Subcutaneous abdominal adipose tissue (tissue), 5 donors: ENCODE data around the gene STARD6.
"Not testable (repeated sequence)": the region's sequence is repeated elsewhere in the genome, so short reads cannot be mapped to it uniquely, and the experiment has no call there.

ENCODE experiments used
- H3K27ac ChIP-seq: one replicate; pipeline ENCODE4 v1.7.0; 2013; ENCODE audit warnings: low read depth, mild to moderate bottlenecking, inconsistent platforms, low read length, moderate library complexity
- H3K27me3 ChIP-seq, 5 donors: one replicate each; pipeline ENCODE4 v1.7.0; 2013; ENCODE audit warnings: low read length in 5 of 5, inconsistent platforms in 1 of 5; ENCODE audit not compliant: control insufficient read depth in 5 of 5, insufficient read depth in 4 of 5
- H3K36me3 ChIP-seq, 5 donors: one replicate each; pipeline ENCODE4 v1.7.0; 2013; ENCODE audit warnings: low read length in 5 of 5; ENCODE audit not compliant: control insufficient read depth in 5 of 5, insufficient read depth in 5 of 5
- H3K4me1 ChIP-seq, 5 donors: one replicate each; pipeline ENCODE4 v1.7.0; 2013; ENCODE audit warnings: low read length in 5 of 5, mild to moderate bottlenecking in 3 of 5, moderate library complexity in 1 of 5; ENCODE audit not compliant: control insufficient read depth in 5 of 5, insufficient read depth in 5 of 5
- H3K4me3 ChIP-seq, 5 donors: one replicate each; pipeline ENCODE4 v1.7.0; 2013; ENCODE audit warnings: low read length in 5 of 5, low read depth in 1 of 5
- H3K9ac ChIP-seq, 5 donors: one replicate each; pipeline ENCODE4 v1.7.0; 2013; ENCODE audit warnings: low read length in 5 of 5, mild to moderate bottlenecking in 4 of 5, moderate library complexity in 3 of 5
- H3K9me3 ChIP-seq, 5 donors: one replicate each; pipeline ENCODE4 v1.7.0; 2013; ENCODE audit warnings: low read length in 5 of 5; ENCODE audit not compliant: control insufficient read depth in 5 of 5
- donor health status: healthy.
- donor health status: healthy.
- donor health status: healthy.
- donor health status: healthy.
- donor health status: healthy.

The STARD6 gene

GRCh38 chr18:54351186-54351585 is 6.5 kb downstream of the STARD6 start:
- Histone ChIP-seq H3K4me3 (no peak overlapping the region), H3K27me3 (peaks cover 0 to 4% (median 0%) of the 10 kb centered on the region in 5 donors), H3K27ac (no peak overlapping the region), H3K9me3 (peaks cover 0 to 3% (median 0%) of the 10 kb centered on the region in 5 donors), H3K36me3 (no peaks in the 10 kb centered on the region), H3K4me1 (no peaks in the 10 kb centered on the region), H3K9ac (no peak overlapping the region)

- H3K36me3 ChIP-seq = no peaks in the 10 kb centered on the region
- H3K4me1 ChIP-seq = peaks cover 0 to 3% (median 0%) of the 10 kb centered on the region in 5 donors
- no peak overlapping the region for H3K27ac ChIP-seq
- no peak overlapping the region for H3K4me3 ChIP-seq
- H3K27me3 ChIP-seq = no peaks in the 10 kb centered on the region
- no peak overlapping the region for H3K9ac ChIP-seq
- no peaks in the 10 kb centered on the region for H3K9me3 ChIP-seq
These were observed 19.4 kb downstream of the STARD6 start for GRCh38 chr18:54338230-54338629.

- H3K36me3 ChIP-seq = no peaks in the 10 kb centered on the region
- no peaks in the 10 kb centered on the region for H3K9me3 ChIP-seq
- H3K4me1 ChIP-seq = peaks cover 0 to 3% (median 0%) of the 10 kb centered on the region in 5 donors
- H3K27me3 ChIP-seq = no peaks in the 10 kb centered on the region
- no peak overlapping the region for H3K9ac ChIP-seq
- H3K27ac ChIP-seq = no peak overlapping the region
- H3K4me3 ChIP-seq = no peak overlapping the region
These were observed 22.0 kb downstream of the STARD6 start for GRCh38 chr18:54335638-54336173.

GRCh38 chr18:54330768-54331548 is 26.7 kb downstream of the STARD6 start:
- Histone ChIP-seq H3K4me1 (peaks cover 0 to 3% (median 0%) of the 10 kb centered on the region in 5 donors), H3K27ac (no peak overlapping the region), H3K27me3 (no peaks in the 10 kb centered on the region), H3K9me3 (no peaks in the 10 kb centered on the region), H3K9ac (no peak overlapping the region), H3K4me3 (no peak overlapping the region), H3K36me3 (no peaks in the 10 kb centered on the region)

- no peaks in the 10 kb centered on the region for H3K27me3 ChIP-seq
- no peak overlapping the region for H3K4me3 ChIP-seq
- peaks cover 0 to 3% (median 0%) of the 10 kb centered on the region in 5 donors for H3K4me1 ChIP-seq
- no peaks in the 10 kb centered on the region for H3K36me3 ChIP-seq
- H3K27ac ChIP-seq = no peak overlapping the region
- no peaks in the 10 kb centered on the region for H3K9me3 ChIP-seq
- no peak overlapping the region for H3K9ac ChIP-seq
These were observed 27.9 kb downstream of the STARD6 start for GRCh38 chr18:54329787-54330186.

- Histone ChIP-seq H3K27me3 (no peaks in the 10 kb centered on the region), H3K27ac (no peak overlapping the region), H3K4me1 (no peaks in the 10 kb centered on the region), H3K9ac (no peak overlapping the region), H3K4me3 (no peak overlapping the region), H3K9me3 (no peaks in the 10 kb centered on the region), H3K36me3 (no peaks in the 10 kb centered on the region)
These were observed 29.8 kb downstream of the STARD6 start for GRCh38 chr18:54327818-54328217.

- Histone ChIP-seq H3K27ac (no peak overlapping the region), H3K27me3 (no peaks in the 10 kb centered on the region), H3K36me3 (no peaks in the 10 kb centered on the region), H3K9ac (no peak overlapping the region), H3K4me3 (no peak overlapping the region), H3K9me3 (no peaks in the 10 kb centered on the region), H3K4me1 (no peaks in the 10 kb centered on the region)
These were observed 33.7 kb downstream of the STARD6 start for GRCh38 chr18:54323970-54324369.

- no peaks in the 10 kb centered on the region for H3K4me1 ChIP-seq
- no peaks in the 10 kb centered on the region for H3K9me3 ChIP-seq
- H3K27ac ChIP-seq = no peak overlapping the region
- H3K36me3 ChIP-seq = no peaks in the 10 kb centered on the region
- no peak overlapping the region for H3K9ac ChIP-seq
- H3K27me3 ChIP-seq = no peaks in the 10 kb centered on the region
- H3K4me3 ChIP-seq = no peak overlapping the region
These were observed 34.1 kb downstream of the STARD6 start for GRCh38 chr18:54323561-54323960.

GRCh38 chr18:54316071-54316820 is 41.4 kb downstream of the STARD6 start:
- Histone ChIP-seq H3K4me1 (no peaks in the 10 kb centered on the region), H3K27me3 (no peaks in the 10 kb centered on the region), H3K4me3 (no peak overlapping the region), H3K27ac (no peak overlapping the region), H3K36me3 (no peaks in the 10 kb centered on the region), H3K9ac (no peak overlapping the region), H3K9me3 (no peaks in the 10 kb centered on the region)

- H3K4me1 ChIP-seq, H3K4me3 ChIP-seq, H3K27me3 ChIP-seq, H3K9me3 ChIP-seq, H3K36me3 ChIP-seq, H3K9ac ChIP-seq, H3K27ac ChIP-seq: not testable (repeated sequence)
These were observed 48.1 kb downstream of the STARD6 start for GRCh38 chr18:54309564-54309963.
